Eye (tissue), 1 donor: Measurements from ENCODE around the gene PACC1.
A peak's percentile ranks its signal among the peaks of the same experiment; 100 is the strongest.

Source experiments
- DNase-seq: peaks from one replicate; pipeline ENCODE4 v3.0.0-alpha.2; 2015

The PACC1 gene

DNA sequence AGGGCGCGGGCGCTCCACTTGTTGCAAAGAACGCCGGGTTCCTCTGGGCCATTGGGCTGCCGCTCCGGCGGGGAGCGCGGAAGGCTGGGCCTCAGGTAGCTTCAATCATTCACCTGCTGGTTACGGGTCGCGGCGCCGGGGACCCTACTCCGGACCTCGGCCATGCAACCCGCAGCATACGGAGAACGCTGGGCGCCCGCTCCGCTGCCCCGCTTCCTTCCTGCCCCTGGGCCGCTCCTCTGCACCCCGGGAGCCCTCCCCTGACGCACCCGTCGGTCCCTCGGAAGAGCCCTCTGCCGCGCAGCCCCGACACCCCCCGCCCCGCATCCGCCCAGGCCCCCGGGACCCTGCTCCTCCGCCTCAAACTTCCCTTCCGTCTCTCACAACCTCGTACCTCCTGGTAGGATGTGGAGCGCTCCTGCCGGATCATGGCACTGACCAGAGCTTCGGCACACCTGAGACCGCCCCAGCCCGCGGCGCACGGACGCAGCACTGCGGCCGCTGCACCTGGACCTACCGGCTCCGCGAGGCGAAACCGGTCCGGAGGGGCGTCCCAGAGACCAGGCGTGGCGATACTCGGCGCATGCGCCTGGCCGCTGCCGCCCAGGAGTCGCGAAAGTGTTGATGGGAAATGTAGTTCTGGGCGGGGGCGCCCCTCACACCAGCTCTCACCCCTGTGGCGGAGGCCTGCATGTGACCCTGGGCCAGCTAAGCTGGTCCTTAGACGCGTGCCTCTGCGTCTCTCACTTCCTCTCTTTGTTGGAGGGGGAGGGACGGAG, at the start of gene PACC1:
Gene PACC1 (minus strand): TSS at position 559 of the 779 bp plus-strand sequence. CDS start 129 bp downstream, at position 430.
- DNase-seq = peak; percentile 97

DNA sequence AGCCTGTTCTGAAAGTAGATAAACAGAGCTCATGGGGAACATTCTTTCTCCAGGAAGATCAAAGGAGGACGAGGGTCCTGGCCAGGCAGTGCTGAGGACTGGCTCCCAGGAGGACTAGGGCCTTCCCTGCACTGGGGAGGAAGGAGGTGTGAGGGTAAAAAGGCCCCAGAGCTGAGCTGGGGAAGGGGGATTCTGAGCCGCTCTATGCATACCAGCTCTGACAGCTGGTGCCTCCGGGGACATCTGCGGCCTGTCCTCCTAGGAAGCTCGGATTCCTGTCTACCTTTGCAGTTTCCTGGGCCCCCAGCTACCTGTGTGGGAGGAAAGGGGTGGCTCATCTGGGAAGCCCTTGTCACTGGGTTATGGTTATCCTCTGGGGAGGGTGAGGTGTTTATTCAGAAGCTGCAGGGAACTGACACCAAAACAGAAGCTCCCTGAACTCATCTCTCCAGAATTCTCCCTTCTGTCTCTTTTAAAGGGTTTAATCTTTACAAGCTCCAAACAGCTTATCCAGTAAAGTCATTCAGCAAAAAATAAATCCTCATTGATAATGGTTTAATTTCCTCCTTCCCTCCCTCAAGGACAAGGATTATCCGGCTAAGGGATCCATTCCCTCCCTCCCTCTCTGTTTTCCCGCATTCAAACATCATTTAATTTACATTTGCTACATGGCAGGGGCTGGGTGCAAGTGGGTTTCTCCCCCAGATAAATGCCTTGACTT, 49.0 kb upstream of the PACC1 start:
- peak; percentile 66 for DNase-seq

DNA sequence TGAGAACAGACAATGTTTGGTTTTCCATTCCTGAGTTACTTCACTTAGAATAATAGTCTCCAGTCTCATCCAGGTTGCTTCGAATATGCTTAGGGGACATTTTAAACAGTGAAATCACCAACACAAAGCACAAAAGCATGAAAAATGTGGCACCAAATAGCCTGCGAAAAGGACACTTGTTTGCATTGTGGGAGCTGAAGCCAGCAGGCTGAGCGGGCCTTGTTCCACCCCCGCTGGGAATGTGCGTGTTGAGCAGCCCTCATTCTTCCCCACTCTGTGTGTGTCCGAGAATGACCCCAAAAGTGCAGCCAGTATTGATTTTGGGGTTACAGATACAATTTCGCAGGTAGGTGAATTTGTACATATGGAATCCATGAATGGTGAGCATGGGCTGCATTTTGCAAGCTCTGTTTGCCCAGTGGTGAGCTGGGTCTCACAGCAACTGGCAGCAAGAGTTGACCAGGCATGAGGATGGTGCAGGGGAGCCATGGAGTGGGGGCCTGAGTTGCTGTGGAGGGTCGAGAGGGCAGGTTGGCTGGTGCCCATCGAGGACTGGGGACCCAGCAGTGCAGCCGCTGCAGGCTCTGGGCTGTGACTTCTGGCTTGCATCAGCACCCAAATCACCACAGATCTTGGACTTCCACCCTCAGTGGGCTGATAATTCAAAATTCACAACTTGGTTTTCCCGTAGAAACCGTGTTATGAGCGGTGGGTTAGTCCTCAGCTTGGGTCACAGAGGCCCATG, 47.4 kb upstream of the PACC1 start:
- DNase-seq = no peak

GRCh38 chr1:212460376-212460775, 45.7 kb upstream of the PACC1 start:
- no peak for DNase-seq

- no peak for DNase-seq
Measured at GRCh38 chr1:212459656-212460055, 45.0 kb upstream of the PACC1 start.

DNA sequence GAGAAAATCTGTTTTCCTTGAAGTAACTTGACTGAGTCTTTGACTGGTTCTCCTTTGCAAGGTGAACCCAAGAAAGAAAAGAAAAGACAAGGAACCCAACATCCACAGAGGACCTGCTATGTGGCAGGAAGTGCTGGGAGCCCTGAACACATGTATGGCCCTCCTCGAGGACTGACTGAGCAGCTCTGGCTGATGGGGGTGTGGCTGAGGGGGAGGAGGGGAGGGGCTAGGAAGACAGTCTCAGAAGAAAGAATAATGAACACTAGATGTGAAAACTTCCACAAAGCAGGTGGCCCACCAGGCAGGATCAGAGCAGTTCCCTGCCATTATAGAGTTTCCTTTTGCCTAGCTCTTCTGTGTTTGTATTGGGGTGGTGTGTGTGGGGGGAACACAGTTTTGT, 44.1 kb upstream of the PACC1 start:
- no peak for DNase-seq

- peak; percentile 73 for DNase-seq
Measured at GRCh38 chr1:212457740-212458338, 43.2 kb upstream of the PACC1 start.

GRCh38 chr1:212455803-212456528, 41.3 kb upstream of the PACC1 start:
- peak; percentile 95 for DNase-seq

- DNase-seq = no peak
Measured at GRCh38 chr1:212455401-212455800, 40.7 kb upstream of the PACC1 start.

GRCh38 chr1:212454741-212455140, 40.1 kb upstream of the PACC1 start:
- no peak for DNase-seq

DNA sequence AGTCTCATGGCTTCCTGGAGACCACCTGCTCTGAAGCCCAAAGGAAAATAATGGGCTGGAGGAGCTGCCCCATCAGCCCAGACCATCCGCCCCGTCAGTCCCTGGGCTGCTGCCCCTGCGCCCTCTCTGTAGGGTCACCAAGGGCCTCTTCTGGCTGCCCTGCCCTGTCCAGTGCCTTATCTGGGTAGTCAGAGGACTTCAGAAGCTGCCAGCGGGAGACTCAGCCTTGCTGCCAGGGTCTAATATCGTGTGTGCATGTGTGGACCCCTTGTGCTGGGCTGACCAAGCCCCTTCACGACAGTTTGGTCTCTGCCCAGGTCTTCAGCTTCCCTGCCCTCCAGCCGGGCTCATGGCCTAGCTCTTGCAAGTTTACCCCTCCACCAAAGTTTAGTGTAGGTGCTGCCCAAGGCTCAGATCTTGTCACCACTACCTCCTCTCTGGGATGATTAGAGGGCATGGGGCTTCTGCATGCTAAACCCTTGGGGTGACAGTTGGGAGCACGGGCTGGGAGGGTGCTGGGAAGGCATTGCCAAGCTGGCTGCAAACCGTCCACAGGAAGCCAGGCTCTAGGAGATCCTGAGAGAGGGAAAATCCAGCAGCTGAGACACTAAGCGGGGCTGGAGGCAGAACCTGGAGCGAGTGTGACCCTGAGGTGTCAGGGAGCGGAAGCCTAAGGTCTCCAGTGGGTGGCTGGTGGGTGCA, 38.6 kb upstream of the PACC1 start:
- no peak for DNase-seq

GRCh38 chr1:212452323-212453155, 37.9 kb upstream of the PACC1 start:
- DNase-seq = peak; percentile 49

DNA sequence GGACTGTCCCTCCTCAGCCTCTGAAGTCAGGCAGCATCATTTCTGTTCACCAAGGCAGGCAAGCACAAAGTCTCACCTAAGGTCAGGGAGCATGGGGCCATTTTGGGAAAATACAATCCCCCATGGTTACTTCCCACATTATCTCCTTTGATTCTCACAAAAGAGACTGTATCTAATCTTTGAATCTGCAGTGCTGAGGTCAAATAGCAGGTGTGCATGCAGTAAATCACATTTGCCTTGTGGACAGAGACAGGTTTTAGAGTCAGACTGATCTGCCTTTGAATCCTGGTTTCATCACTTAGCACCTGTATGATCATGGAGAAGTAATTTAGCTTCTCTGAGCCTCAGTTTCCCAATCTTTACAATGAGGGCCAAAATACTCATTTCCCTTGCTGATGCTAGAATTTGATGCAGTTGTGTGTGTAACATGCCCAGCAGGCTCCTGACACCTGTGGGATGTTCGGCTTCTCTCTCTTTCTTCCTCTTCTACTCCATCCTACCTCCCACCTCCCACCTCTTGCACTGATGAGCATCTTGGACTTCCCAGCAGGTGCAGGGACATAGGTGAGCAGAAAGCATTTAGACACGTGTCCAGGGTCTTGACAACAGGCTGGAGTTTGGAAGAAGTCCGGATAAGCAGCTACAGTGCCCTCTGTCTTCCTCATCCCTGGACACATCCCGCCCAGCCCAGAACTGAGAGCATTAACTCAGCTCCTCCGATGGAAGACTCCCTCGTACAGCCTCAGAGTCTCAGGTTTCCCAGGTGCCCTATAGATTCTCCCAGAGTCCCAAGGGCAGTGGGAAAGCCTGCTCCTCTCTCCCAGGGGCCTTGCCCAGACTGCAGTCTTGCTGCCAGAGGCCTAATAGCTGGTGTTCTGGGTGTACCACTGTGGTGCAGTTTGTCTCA, 37.0 kb upstream of the PACC1 start:
- DNase-seq = no peak

DNA sequence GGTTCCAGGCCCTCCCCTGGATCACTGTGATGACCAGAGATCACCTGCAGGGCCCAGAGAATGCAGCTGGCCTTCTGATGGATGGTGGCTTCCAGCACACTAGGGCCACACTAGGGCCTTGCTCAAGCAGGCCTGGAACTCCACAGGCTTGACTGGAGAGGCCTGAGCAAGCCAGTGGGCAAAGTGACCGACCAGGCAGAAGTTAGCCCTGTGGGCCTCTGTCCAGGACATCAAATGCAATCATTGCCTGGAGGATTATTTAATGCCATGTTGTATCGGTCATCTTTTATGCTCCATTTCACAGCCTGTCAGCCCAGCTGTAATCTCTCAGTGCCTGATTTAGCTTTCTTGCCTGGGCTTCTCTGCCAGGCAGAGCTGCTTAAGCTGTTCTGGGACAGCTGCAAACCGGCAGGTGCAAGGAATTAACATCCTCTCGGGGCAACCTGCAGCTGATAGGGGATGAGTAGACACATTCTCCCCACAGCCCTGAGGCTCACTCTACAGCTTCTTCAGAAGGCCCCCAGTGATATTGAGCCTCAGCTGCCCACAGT, 35.7 kb upstream of the PACC1 start:
- peak; percentile 93 for DNase-seq

DNA sequence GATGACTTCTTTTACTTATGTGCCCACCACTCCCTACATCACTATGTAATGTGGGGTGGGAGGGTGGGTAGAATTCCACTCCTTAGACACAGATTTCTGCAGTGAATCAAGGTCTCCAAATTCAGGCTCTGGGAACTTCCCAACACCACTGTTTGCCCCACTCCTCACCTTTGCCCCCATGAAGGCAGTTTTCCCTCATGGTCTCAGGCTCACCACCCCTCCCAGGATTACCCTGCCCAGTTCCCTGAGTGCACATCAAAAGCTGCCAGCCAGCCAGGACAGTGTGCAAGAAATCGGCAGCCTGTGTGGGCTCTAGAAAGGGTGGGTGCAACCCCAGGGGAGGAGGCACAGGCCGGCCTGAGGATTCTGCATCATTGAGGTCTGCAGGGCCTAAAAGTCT, 32.8 kb upstream of the PACC1 start:
- no peak for DNase-seq

GRCh38 chr1:212446333-212446732, 31.6 kb upstream of the PACC1 start:
- no peak for DNase-seq

DNA sequence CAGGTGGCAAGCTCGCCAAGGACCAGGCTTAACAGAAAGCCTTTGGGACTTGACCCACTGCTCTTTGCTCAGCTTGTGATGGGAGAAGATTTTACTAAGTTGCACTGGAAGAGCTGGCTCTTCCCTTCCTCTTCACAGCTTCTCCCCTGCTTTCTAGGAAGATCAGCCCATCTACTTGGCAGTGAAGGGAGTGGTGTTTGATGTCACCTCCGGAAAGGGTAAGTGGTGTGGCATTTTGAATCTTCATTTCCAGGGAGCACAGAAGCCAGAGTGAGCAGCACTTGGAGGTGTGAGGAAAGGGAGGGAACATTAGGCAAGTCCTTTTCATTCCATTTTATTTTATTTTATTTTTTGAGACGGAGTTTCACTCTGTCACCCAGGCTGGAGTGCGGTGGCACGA, 27.7 kb upstream of the PACC1 start:
- DNase-seq = no peak

GRCh38 chr1:212440419-212440818, 25.7 kb upstream of the PACC1 start:
- peak; percentile 47 for DNase-seq

DNA sequence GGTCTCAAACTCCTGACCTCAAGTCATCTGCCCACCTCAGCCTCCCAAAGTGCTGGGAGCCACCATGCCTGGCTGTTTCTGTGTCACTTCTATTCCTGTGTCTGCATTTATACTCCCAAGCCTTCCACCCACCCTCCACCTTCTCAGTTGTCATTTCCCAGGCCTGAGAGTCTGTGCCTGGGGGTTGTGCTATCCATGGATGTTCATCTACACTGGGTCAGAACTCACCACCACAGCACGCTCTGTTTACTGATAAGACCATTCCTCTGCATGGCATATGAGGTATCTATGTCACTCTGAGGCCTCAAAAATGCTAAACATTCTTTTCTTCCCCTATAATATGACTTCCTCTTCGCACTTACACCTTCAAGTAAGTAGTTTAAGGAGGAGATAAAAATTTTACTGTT, 24.1 kb upstream of the PACC1 start:
- no peak for DNase-seq
